ENCODE results near the gene CDH6. TPM values are rescaled to one million over a fixed set of nuclear protein-coding genes. Genes with fewer than 3 reads are reported as not detected.

Gene CDH6
- polyA plus RNA-seq, 3 donors, result 49.5 to 90.0 (median 78.5) TPM

DNA sequence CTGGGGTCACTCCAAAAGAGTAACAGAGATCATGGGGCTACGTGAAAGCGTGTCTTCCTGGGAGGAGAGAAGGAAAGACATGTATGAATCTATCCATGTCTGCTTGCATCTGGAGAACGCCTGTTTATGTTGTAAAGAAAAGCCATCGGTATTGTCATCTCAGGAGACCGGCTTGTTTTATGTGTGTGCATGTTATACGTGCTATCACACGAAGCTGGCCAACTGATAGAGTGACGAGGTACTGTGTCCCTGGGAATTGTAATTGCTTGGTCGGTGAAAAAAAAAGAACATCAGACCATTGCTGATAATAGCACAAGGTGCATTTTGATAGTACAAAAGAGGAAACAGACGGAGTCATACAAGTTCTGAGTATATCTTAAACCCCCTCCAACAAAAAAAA, 370 bp upstream of the CDH6 start:
- DNase-seq, result no peak

DNA sequence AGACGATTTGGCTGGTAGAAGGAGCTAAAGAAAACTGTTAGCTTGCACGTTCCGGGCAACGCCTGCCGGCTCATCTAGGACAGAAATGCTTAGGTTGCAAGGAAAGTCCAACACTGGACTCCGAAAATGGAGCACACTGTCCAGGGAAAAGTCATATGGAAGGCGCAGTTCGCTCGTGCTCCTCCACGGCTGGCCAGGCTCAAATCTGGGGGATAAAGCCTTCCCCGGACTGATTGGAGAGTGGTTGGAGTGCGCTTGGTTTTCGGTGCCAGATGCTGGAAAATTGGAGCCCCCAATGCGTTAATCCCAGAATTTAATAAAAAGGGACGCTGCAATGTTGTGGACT, 955 bp downstream of the CDH6 start:
- DNase-seq, result no peak

DNA sequence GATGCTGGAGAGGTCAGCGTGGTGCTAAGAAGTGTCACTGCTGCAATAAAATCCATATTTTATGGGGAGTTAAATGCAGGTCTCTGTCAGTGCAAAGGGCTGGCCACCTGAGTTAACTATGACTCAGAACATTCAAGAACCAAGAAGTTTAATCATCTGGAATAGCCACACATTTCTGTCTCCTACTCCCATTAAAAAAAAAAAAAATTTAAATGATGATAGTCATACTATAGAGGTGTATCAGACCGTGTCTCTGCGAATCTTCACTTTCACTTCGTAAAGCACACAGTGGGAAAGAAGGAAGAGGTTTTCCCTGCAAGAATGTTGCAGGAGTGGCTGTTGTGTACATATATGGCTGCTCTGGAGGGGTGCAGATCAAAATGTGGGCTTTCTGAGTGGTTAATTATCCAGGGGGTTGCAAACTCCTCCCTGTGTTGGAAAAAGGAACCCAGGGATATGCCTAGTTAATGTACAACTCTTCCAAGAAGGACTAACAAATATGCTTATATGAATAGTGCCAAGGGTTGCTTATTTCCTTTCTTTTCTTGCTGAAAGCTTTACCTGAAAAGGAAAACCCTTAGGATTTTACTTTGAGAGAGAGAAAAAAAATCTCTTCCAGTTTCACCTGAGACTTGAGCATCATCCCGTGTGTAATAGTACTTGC, 1.5 kb downstream of the CDH6 start:
- DNase-seq, result no peak

DNA sequence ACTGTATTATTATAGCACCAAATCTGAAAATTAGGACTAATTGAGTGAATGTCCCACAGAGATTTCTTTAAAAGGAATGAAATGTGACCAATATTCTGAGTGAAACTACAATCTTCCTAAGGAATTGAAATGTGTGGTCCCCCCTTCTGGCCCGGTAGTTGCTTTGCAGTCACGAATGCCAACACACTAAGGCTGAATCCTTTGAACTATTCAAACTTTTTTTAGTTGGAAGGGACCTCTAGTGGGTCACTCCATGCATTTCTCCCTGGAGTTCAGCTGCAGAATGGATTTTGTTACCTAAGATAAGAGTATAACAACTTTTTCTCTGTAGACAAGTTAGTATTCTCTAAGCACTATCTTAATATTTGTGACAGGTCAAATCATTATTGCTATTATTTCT, 2.8 kb downstream of the CDH6 start:
- DNase-seq, result peak; percentile 42

DNA sequence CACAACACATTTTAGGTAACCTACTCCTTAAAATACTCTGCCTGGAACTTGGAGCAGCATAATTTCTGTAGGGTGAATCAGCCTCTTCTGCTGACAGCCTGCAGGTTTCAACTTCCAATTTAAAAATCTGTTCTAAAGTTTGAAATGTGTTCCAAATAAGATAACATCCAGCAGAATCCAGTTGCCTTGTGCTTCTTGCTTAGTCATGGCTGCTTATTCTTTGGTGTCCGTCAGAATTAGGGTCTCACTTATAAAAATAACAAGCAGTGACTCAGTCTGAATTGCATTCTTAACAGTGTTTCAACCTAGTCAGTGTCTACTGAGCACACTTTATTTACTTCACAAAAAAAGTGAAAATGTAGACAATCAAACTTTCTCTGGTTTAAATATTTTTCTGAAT, 3.7 kb downstream of the CDH6 start:
- no peak for DNase-seq

DNA sequence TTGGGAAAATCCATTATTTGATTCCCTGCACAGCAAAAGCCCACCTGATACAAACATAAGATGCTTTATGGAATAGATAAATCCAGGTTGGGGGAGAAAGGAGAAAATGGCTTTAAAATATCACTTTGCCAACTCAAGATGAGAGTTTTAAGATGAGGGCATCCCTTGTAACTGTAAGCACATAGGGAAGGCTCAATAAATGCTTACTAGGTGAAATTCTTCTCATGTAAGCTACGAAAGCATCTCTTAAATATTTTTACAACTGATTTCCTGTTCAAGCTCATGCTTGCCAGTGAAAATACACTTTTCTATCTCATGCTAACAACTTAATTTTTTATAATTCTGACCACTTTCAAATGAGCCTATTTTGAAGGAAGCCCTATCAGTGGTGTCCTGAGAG, 11.5 kb downstream of the CDH6 start:
- no peak for DNase-seq

DNA sequence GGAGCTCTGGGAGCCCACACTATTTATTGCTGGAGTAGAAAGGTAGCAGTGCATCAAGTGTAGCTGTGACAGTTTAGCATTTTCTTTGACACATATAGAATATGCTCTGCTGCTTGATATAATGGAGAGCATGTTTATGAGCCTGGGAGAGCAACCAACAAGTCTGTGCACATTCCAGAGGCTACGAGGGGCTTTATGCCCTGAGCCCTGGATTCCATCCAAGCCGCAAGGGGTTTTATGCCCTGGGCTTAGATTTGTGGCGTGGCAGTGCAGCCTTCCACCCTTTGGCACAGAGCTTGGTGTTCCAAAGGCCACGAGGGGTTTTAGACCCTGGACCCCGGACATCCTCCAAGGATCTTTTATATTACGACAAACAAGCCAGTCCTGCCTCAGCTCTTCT, 14.6 kb downstream of the CDH6 start:
- no peak for DNase-seq

DNA sequence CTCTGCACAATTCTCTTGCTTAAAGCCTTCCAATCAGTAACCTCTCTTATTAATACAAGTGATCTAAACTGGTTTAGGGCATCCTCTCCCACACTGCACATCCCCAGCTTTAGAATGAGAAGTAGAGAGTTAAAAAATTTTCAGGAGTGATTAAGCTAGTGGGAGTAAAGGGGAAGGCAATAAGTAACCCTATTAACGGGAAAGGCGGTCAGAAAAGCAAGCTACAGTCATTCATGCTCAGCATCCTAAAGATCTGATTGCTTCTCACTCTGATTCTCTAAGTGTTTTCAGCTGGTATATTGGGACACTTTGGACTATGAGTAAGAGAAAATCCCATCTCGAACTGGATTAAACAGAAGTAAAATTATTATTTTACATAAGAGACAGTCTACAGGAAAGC, 15.8 kb downstream of the CDH6 start:
- no peak for DNase-seq

DNA sequence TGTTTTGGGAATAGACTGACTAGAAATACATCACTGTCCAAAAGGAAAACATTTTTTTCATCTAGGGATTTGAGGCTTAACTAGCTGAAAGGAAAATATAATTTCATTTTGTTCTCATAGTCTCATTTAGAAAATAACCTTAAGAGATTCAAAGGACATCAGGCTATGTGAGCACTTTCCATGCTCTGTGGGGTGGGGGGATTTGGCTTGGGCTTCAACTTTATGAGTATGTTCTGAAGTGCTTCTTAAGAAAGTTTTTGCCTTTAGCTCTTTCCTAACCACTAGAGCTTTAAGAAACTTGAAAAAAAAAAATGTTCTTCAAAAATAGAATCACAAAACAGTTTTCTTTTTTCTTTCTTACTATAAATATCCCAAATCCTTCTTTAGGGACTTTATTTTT, 17.6 kb downstream of the CDH6 start:
- DNase-seq, result no peak

DNA sequence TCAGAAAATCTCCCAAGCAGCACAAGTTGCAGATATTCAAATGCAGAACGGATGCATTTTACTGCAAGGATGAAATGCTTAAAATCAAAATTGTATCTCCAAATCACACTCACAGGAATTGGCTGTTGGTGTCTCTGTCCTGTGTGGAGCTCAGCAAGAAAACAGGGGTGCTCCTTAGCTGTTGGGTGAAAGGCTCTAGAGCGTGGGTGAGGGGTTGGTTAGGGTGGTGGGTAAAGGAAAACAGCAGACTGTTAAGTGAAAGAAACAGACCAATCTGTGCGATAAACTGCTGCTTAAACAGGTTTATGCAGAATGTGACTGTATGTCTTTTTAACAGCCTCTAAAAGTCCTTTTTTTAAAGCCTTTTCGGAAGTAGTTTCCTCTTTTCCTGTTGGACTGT, 19.8 kb downstream of the CDH6 start:
- DNase-seq, result no peak

DNA sequence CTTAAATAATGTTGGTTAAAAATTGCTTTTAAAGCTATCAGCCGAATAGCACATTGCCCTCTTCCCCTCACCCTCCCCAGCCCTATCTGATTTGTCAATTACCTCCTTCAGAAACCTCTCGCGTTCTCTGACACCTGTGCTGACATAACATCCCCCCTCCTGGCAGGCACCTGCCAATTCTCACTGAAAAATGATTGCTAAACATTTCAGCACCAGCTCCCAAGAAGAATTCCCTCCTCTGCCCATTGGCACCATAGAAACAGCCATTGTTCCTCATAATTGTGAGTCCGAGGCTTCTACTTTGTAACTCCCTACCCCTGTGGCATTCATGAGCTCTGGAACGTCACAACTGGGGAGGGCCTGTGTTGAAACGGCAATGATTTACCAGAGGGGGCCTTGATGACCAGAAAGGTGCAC, 20.2 kb downstream of the CDH6 start:
- DNase-seq, result peak; percentile 74

DNA sequence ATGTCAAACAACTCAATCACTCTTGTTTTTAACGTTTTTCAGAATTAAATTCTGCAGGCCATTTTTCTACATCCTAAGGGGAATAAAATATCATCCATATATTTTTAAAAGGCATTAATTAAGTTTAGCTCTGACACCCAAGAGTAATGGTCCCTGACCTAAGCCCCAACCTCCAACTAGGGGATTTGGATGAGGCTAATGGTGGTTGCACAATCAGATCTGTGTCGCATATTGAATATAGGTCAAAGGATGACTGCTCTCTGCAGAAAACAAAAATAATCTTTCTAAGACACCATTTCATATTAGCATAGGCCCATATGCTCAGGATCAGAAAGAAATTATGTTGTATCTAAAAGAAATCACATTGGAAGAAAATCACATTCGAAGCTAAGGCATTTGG, 20.7 kb downstream of the CDH6 start:
- no peak for DNase-seq

DNA sequence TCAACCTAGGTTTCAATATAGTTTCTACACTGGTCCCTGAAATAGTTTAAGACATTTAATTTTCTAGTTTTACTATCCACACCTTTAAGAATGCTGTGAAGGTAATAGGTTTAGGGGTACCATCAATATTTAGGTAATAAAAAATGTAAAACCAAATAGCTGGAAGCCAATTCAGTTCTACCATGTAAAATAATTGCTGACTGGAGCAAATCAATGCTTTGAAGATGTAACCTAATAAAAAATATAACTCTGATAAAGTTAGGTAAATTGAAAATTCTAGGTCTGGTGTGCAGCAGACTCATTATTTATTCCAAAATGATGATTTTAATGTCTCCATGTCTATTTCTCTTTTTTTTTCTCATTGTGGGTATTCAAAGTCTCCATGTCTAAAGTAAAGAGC, 21.8 kb downstream of the CDH6 start:
- DNase-seq, result no peak

DNA sequence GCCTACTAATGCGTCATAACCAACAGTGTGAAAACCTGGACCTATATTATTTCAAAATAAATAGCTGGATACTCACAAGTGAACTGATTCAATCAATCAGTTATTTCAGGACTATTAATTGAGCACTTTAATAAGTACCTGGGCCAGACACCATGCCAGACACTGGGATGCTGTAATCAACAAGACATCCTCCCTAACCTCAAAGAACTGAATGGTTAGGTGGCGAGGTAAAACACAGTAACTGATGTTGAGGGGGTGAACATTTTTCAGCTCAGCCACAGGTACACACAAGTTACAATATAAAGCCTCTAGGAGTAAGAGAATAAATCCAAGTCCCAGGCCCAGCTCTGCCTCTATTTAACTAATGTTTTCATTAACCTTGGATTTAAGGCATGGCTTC, 24.0 kb downstream of the CDH6 start:
- DNase-seq, result no peak

DNA sequence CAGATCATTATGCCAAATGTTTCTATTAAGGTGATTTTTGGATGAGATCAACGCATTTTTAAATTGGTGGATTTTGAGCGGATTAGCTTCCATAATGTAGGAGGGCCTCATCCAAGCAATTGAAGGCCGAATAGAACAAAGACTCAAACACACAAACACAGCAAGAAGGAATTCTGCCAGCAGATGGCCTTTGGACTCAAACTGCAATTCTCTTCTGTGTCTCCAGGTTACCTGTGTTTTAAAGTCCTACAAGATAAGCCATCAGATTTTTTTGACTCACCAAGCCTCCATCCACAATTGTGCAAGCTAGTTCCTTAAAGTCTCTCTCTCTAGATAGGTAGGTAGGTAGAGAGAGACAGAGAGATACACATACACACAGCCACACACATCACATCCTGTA, 25.5 kb downstream of the CDH6 start:
- DNase-seq, result no peak

DNA sequence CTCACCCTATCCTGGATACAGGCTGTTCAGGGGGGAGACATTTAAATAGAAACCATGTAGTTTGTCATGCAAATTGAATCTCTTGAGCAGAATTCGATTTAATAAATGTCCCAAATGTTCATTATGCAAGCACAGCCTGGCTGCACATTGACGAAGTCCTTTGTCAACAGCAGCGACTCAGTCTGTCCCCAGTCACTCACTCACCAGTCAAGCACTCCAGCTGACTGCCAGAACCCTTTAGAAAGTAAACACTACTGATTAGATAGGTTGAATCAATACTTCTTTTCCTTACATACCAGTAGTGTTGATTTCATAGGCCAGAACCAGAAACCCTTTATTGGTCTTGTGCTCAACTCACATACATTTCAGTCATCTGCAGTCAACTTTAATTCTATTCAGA, 27.5 kb downstream of the CDH6 start:
- no peak for DNase-seq

DNA sequence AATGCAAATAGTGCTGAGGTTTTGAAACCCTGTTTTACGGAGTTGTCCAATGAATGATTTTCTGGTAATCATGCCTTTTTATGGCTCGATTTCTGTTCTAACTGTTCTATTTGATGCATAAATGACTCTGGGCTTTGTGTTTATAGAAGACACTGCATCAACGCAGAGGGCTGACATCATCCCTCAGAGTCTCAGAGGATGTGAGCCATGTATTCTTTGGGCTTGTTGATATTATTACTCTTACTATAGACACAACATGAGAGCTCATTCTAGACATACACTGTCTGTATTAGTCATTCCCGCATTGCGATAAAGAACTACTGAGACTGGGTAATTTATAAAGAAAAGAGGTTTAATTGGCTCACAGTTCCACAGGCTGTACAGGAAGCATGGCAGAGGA, 31.6 kb downstream of the CDH6 start:
- no peak for DNase-seq

DNA sequence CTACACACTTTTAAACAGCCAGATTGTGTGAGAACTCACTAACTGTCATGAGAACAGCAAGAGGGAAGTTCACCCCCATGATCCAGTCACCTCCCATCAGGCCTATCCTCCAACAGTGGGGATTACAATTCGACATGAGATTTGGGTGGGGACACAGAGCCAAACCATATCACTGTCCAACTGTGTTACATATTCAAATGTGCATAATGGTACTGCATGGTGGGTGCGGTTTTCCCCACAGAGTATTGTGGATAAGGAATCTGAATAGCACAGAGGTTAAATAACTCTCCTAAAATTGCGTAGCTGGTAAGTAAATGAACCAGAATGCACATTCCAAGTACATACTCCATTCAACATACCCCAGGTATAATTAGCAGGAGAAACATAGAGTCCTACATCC, 32.1 kb downstream of the CDH6 start:
- no peak for DNase-seq

DNA sequence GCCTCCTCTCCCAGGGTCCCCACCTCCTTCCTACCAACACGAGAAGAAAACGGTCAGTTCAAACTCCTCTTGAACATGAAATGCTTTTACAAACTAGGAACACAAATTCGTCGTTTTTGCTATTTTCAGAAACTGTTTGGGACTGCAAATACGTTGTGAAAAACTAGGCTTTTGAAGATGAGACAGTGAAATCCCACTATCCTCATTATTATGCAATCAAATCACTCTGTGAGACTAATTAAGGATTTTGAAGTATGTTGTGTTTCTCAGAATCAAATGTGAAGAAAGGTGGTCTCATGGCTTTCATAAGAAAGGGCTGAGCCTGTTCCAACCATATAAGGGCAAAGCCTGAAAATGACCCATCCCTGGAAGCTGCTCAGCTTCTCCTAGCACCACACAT, 33.2 kb downstream of the CDH6 start:
- no peak for DNase-seq

DNA sequence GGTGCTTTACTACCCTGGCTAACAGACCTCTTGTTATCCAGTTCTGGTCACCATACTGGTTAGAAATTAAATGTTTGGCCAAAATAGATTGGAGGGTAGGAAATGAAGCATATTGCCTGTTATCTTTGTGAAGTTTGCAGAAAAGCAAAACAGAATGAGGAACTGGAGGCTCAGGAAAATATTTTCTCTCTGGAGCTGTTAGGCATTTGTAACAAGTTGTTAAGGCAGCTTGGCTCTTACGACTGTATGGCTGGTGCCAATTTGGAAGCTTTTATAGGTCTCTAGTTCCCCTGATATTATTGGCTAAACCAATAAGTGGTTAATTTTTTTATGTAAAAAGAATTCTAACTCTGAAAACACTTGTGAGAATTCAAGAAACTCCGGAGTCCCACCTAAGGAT, 35.8 kb downstream of the CDH6 start:
- DNase-seq, result no peak

DNA sequence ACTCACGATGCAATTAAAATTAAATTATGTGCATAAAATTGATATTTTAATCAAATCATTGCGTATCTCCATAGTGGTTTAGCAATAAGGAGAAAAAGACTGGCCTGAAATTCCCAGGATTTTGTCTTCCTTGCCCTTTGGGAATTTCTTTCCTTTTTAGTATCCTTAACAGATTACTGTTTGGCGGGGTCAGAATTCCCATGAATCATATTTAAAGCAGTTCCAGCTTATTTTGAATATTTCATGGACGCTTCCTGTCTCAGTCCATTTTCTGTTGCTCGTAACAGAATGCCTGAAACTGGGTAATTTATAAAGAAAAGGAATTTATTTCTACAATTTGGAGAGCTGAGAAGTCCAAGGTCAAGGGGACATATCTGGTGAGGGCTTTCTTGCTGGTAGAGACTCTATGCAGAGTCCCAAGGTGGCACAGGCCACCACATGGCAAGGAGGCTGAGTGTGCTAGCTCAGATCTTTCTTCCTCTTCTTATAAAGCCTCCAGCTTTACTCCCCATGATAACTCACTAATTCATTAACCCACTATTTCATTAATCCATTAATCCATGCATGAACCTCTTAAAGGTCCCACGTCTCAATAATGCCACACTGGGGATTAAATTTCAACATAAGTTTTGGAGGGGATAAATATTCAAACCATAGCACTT, 37.8 kb downstream of the CDH6 start:
- DNase-seq, result no peak

DNA sequence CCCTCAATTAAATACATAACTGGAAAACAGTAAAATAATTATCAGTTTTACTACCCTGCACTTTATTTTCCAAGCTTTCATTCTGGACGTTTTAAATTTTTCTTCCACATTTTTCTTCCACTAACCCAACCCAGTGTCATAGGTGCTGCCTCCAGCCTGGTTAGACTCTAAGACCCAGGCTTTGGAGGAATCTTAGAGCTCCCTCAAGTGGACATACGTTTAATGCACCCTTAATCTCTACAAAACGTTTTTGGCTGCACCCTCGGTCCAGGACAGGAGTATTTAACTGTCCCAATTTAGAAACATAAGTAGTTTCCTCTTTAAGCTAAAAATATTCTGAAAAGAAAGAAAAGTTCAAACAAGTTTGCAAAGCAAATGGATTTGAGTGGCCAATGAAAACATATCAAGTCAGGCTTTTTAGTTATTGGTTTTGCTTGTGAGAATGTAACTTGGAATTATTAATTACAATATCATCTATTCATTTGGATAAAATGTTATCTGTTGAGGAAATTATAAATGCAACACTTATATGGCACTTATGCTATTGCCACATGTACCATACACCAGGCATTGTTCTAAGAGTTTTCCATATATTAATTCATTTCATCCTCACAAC, 38.9 kb downstream of the CDH6 start:
- DNase-seq, result peak; percentile 41

DNA sequence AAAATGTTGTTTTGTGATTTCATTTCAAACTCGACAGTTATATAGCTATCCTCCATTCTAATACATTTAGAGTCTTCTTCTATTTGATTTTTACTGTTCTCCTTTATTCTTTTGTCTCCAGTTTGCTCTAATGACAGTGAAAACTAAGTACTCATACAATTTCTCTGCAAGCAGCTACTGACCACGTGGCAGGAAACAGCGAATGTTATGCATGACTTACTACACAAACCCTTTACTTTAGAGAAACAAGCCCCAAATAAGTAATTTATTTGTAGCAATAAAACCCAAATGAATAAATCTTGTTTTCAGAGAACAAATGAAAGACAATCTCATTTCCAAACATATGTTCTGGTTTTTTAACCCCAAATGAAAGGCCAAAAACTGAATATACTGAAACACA, 41.9 kb downstream of the CDH6 start:
- peak; percentile 48 for DNase-seq

DNA sequence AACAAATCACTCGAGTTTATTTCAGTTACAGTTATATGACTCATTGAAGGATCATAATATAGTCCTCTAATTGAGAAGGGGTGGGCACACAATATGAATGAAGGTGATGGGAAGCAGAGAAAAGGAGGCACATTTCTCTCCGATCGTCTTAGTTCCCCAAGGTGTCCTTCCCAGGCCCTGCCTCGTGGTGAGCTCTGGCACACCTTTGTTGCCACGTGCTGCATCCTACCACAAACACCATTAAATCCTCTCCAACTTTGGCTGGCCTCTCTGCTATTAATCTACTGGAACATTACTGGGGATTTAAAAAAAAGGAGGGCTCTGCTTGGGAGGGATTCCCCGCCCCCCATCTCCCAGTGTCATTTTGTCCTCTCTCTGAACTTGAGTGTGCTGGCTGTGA, 42.9 kb downstream of the CDH6 start:
- no peak for DNase-seq
